OCI-LY1 (cell line): ENCODE measurements around the gene INIP.

Source experiments
- CTCF ChIP-seq: fragments of 200-600 bp; sonication (generic), shearing (Covaris generic); IDR thresholded peaks from 2 replicates; pipeline ENCODE4 v1.5.1; 2017; ENCODE audit warnings: mild to moderate bottlenecking, antibody characterized with exemption, low read length, moderate library complexity, mixed read lengths
- EZH2 ChIP-seq: fragments of 200-600 bp; sonication (generic), shearing (Covaris generic); IDR thresholded peaks from 2 replicates; pipeline ENCODE4 v1.8.0; 2017; ENCODE audit warnings: borderline replicate concordance, mixed run types, mild to moderate bottlenecking, antibody characterized with exemption, low read length, moderate library complexity, mixed read lengths

- TF ChIP-seq CTCF, result no peak
- no peak for TF ChIP-seq EZH2
Measured at GRCh38 chr9:112642126-112642525, 75.8 kb downstream of the INIP start.
